ENCODE results near the gene CCDC177.
A peak's percentile ranks its signal among the peaks of the same experiment; 100 is the strongest.
"Not testable (repeated sequence)": the region's sequence is repeated elsewhere in the genome, so short reads cannot be mapped to it uniquely, and the experiment has no call there.

The CCDC177 gene

DNA sequence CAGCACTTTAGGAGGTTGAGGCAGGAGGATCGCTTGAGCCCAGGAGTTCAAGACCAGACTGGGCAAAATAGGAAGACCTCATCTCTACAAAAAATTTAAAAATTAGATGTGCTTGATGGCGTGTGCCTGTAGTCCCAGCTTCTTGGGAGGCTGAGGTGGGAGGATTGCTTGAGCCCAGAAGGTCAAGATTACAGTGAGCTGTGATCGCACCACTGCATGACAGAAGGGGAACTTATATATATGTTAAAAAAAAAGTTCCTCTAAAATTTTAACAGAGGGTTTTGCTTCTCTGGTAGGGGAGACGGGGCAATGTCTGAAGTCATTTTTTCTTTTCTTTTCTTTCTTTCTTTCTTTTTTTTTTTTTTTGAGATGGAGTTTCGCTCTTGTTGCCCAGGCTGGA is 24.8 kb upstream of the CCDC177 start:
- DNase-seq (ENCODE audit: low read depth), result not testable (repeated sequence)

DNA sequence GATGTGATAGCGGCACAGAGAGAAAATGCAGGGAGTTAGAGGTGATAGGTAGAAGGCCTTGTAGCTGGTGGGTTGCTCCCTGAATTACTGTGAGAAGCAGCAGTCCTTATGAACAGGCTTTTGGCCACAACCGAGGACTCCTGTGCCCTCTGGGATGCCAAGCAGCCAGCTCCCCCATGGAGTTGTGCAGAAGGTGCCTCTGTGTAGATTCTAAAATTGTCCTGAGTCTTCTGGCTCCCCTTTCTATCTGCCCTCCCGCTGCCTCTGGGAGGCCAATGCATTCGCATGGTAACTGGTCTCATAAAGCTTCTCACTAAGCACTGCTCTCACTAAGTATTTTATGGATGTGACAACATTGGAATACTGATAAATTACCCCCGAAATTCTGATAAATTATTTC is 20.7 kb upstream of the CCDC177 start:
- no peak for DNase-seq (ENCODE audit: low read depth)

DNA sequence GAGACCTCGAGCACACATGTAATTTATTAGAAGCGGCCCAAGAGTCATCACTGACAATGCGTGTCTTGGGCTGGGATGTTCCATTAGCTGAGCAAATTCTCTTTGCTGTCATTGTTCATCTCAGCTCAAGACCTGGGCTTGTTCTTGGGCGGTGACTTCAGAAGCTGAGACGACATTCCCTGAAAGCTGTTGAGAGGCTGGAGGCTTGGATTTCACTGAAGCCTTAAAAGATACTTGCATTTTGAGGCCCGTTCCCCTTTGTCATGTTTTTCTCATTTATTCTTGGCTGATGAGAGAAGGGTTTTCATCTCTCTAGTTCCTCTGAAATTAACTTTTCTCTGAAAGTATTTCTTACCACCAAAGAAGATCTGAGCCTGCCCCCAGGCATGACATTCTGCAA is 20.2 kb upstream of the CCDC177 start:
- DNase-seq (ENCODE audit: low read depth), result no peak

- DNase-seq (ENCODE audit: low read depth), result peak; percentile 58
Measured at GRCh38 chr14:69593018-69593677, 18.5 kb upstream of the CCDC177 start.

GRCh38 chr14:69591317-69591716 is 16.6 kb upstream of the CCDC177 start:
- DNase-seq (ENCODE audit: low read depth), result no peak

DNA sequence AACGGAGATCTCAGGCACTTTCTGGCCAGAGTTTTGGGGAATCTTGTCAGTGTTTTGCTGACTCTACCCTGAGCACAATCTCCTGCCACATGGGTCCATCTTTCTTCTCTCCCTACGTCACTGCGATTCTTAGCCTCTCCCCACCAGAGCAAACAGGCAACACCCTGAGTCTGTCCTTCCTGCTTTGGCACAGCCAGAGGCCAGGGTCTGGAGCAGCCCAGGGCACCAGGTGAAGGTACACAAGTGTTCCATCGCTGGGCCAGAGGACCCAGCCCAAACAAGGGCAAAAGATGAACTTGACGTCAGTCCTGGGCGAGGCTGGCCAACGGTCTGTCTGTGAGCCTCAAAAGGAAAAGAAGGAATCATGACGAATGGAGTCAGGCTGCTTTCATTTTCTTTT is 12.7 kb upstream of the CCDC177 start:
- no peak for DNase-seq (ENCODE audit: low read depth)

DNA sequence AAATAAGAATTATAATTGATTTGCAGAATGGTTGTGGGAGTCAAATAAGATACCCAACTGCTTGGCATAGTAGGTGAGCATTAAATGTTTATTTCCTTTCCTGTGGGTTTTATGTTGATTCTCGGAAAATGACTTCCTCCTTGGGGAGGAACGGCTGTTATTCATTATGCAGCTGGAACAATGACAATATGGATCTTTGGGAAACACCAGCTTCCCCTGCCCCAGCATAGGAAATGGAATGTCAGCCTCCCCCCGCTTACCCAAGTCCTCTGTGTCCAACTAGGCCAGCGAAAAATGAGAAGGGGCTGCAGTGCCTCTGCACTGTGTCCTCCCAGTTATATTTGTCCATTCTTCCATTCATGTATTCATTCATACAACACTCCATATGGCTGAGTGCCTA is 11.7 kb upstream of the CCDC177 start:
- no peak for DNase-seq (ENCODE audit: low read depth)

DNA sequence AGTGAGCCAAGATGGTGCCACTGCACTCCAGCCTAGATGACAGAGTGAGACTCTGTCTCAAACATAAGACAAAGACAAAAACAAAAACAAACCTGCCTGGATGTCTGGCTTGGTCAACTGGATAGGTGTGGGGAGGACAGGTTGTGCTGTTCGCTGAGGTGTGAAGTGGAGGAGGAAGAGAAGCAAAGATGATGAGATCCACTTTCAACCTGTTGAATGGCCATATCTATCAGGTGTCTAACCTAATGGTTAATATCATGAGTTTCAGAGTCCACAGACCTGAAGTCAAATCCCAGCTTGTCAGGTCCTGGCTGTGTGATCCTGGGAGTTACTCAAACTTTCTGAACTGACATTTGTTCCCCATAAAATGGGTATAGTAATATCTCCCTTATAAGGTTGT is 9.7 kb upstream of the CCDC177 start:
- no peak for DNase-seq (ENCODE audit: low read depth)

- no peak for DNase-seq (ENCODE audit: low read depth)
Measured at GRCh38 chr14:69582829-69583228, 8.2 kb upstream of the CCDC177 start.

GRCh38 chr14:69582212-69582611 is 7.5 kb upstream of the CCDC177 start:
- DNase-seq (ENCODE audit: low read depth), result no peak

- no peak for DNase-seq (ENCODE audit: low read depth)
Measured at GRCh38 chr14:69581316-69581935, 6.8 kb upstream of the CCDC177 start.

GRCh38 chr14:69580009-69580577 is 5.4 kb upstream of the CCDC177 start:
- DNase-seq (ENCODE audit: low read depth), result peak; percentile 100

GRCh38 chr14:69579476-69579875 is 4.8 kb upstream of the CCDC177 start:
- DNase-seq (ENCODE audit: low read depth), result no peak

GRCh38 chr14:69574954-69575295 is 254 bp upstream of the CCDC177 start:
- DNase-seq (ENCODE audit: low read depth), result no peak

GRCh38 chr14:69573831-69574262 is 824 bp downstream of the CCDC177 start:
- no peak for DNase-seq (ENCODE audit: low read depth)

DNA sequence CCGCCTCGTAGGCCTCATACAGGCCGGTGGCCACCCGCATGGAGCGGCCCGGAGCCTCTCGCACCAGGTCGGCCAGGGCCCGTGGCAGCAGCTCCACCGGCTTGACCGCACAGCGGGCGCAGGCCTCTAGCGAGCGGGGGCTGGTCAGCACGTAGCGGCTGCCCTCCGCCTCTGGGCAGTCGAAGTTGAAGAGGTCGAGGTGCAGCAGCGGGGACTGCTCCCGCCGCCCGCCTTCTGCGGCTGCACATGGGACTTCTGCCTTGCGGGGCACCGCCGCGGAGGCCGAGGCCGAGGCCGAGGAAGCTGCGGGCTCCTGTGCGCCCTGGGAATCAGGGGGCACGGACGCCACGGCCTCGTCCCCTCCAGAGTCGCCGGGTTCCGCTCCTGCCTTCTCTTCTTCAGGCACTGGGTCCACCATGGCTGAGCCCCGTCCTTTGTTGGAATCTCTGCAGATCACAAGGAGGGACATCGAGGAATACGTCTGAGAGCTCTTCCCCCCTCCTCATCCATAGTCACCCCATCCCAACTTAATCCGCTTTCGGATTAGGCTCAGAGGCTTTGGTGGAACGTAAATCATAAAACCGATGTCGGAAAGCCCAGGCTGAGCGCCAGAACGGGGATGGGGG is 1.4 kb downstream of the CCDC177 start:
- DNase-seq (ENCODE audit: low read depth), result no peak

- DNase-seq (ENCODE audit: low read depth), result no peak
Measured at GRCh38 chr14:69572841-69573135, 1.9 kb downstream of the CCDC177 start.

DNA sequence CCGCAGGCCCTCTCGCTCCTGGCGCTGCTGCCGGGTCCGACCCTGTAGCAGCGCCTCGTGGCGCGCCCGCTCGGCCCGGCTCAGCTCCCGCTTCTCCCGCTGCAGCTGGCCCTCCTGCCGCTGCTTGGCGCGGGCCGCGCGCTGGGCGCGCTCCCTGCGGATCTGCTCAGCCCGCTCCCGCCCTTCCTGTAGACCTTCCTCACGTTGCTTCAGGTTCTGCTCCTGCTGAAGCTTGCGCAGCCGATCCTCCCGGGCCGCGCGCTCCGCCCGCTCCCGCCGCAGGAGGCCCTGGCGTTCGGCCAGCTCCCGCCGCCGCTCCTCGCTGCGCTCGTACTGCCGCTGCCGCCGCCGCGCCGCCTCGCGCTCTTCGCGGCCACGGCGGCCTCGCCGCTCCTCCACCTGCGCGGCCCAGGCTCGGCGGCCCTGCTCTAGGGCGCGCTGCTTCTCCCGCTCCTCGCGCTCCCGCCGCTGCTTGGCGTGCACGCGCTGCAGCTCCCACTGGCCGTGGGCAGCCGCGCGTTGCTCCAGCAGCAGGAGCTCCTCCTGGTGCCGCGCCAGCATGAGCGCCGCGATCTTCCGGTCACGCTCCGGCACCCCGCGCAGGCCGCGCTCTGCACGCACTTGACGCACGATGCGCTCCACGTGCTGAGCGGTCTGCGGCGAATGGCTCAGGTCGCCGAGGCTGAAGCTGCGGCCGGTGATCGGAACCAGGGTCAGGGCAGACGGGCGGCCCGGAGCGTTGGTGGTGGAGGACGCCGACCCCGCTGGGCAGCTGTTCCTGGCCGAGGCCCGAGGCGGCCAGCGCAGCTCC is 2.4 kb downstream of the CCDC177 start:
- DNase-seq (ENCODE audit: low read depth), result peak; percentile 24

DNA sequence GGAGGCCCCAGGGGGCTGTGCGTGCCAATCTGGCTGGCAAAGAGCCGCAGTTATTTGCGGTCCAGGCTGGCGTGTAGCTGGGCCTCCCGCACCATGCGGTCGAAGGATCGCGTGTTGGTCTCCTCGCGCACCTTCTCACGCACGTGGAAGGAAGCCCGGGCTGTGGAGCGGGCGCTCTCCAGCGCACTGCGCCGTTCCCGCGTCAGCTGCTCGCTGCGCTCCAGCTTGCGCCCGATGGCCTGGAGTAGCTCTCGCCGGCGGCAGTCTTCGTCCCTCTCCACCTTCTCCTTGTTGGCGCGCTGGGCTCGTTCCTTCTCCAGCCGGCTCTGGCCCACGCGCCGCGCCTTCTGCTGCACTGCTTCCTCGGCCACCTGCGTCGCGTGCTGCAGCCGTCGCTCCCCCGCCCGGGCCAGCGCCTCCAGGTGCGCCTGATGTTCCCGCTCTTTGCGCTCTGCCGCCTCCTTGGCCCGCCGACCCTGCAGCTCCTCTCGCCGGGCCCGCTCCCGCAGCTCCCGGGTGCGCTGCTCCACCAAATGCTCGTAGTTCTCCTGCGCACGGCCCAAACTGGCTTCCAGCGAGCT is 3.1 kb downstream of the CCDC177 start:
- DNase-seq (ENCODE audit: low read depth), result no peak

DNA sequence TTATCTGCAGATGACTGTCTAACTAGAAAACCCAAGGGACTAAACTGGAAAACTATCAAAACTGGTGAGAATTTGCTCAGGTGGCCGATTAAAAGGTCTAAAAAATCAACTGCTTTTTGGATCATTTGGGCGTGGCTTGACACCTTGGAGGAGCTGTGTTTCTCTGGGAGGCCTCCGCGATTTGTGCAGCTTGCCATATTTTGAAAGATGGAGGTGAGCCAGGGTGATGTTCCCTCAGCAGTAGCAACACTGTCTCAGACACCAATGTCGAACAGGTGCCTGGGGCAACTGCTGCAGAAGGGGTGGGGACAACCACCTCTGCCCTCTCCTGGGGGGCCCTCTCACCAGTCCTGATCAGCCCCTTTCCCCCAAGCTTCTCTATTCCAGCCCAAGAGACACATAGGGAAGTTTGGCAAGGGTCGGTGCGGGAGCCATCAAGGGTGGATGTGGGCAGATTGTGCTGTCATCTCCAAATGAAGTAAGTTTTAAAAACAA is 3.8 kb downstream of the CCDC177 start:
- DNase-seq (ENCODE audit: low read depth), result no peak

DNA sequence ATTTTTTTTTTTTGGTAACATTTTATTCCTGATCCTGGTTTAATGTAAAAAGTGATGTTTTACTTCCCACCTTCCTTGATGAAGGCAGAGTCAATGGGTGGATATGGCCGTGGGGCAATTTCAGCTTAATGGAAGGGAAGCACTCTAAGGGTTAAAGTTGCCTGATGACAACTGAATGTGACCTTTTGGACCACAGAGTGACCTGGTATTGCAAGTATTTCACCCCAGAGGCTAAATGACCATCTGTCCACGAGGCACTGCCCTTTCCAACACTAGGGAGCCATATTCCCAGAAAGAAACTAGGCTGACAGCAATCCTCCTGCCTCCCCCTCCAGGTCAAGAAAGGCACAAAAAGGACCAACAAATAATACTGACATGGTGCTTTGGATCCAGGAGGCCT is 4.8 kb downstream of the CCDC177 start:
- DNase-seq (ENCODE audit: low read depth), result no peak

GRCh38 chr14:69567563-69567962 is 7.1 kb downstream of the CCDC177 start:
- no peak for DNase-seq (ENCODE audit: low read depth)

Measured in amniotic epithelial cell (primary cell).